ENCODE data around the gene SOX6. TPM values are rescaled to one million over a fixed set of nuclear protein-coding genes. Genes with fewer than 3 reads are reported as not detected.

SOX6 gene
- total and polyA plus RNA-seq, 2 experiments from 2014 or later: 0.03 to 0.66 TPM

DNA sequence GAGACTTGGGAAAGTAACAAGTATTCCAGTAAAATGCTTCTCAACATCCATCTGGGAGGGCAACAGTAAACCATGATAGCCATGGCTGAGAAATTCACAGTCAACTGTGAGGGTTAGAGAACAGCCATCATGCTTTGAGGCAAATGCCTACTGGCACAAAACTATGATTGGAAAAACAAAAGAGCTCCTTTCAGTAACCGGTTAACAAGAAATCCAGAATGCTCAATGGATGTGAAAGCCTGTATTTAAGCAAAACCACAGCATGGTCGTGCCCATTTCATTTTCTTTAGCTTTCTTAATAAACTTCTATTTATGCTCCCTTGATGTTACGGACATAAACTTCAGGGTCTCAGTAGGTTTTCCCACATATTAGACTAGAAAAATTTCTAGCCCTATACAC is 139.5 kb downstream of the SOX6 start:
- Mint-ChIP-seq H3K27me3 (ENCODE audit: insufficient read depth, low read depth, poor library complexity) (no peaks in the 10 kb centered on the region), H3K9me3 (no peaks in the 10 kb centered on the region), H3K27ac (no peak overlapping the region), H3K4me3 (no peak overlapping the region), H3K4me1 (peaks cover 5% of the 10 kb centered on the region), H3K36me3 (ENCODE audit: low read depth) (no peaks in the 10 kb centered on the region)
- Histone ChIP-seq H2AFZ (no peak overlapping the region), H3K4me3 (no peak overlapping the region), H3K4me1 (ENCODE audit: insufficient read depth) (peaks cover 4% of the 10 kb centered on the region; the same call in 1 of the 2 replicates), H3K4me2 (no peak overlapping the region), H3F3A (replicated peaks; ENCODE audit: low read depth) (no peaks in the 10 kb centered on the region), H3K9me2 (ENCODE audit: insufficient read depth) (no peaks in the 10 kb centered on the region), H3K36me3 (ENCODE audit: insufficient read depth) (no peaks in the 10 kb centered on the region), H3K79me2 (replicated peaks; ENCODE audit: insufficient read depth) (no peaks in the 10 kb centered on the region), H3K27ac (ENCODE audit: low read depth) (no peak overlapping the region), H4K20me1 (replicated peaks; ENCODE audit: insufficient read depth) (no peaks in the 10 kb centered on the region), H3K27me3 (ENCODE audit: insufficient read depth) (no peaks in the 10 kb centered on the region)
- TF ChIP-seq EZH2phosphoT487 (IDR thresholded peaks at IDR 0.05; ENCODE audit: unreplicated experiment) (no peak), JUNB (IDR thresholded peaks at IDR 0.05; ENCODE audit: unreplicated experiment) (no peak), ZNF331 (CRISPR knock-in tag; IDR thresholded peaks at IDR 0.05; ENCODE audit: low read depth) (no peak), STAT1 (IDR thresholded peaks at IDR 0.05; ENCODE audit: unreplicated experiment) (no peak), EZH2 (IDR thresholded peaks at IDR 0.05; ENCODE audit: low read depth, unreplicated experiment) (no peak), ZNF114 (CRISPR knock-in tag; IDR thresholded peaks at IDR 0.05) (no peak), CREB1 (CRISPR knock-in tag; IDR thresholded peaks at IDR 0.05; ENCODE audit: low read depth) (no peak), POLR2AphosphoS5 (IDR thresholded peaks at IDR 0.05; ENCODE audit: low read depth) (no peak), NANOG (IDR thresholded peaks at IDR 0.05; ENCODE audit: borderline replicate concordance) (no peak)
- TF ChIP-seq, protein P1, sequence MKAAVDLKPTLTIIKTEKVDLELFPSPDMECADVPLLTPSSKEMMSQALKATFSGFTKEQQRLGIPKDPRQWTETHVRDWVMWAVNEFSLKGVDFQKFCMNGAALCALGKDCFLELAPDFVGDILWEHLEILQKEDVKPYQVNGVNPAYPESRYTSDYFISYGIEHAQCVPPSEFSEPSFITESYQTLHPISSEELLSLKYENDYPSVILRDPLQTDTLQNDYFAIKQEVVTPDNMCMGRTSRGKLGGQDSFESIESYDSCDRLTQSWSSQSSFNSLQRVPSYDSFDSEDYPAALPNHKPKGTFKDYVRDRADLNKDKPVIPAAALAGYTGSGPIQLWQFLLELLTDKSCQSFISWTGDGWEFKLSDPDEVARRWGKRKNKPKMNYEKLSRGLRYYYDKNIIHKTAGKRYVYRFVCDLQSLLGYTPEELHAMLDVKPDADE (IDR thresholded peaks at IDR 0.05): no peak
- TF ChIP-seq, protein P2, sequence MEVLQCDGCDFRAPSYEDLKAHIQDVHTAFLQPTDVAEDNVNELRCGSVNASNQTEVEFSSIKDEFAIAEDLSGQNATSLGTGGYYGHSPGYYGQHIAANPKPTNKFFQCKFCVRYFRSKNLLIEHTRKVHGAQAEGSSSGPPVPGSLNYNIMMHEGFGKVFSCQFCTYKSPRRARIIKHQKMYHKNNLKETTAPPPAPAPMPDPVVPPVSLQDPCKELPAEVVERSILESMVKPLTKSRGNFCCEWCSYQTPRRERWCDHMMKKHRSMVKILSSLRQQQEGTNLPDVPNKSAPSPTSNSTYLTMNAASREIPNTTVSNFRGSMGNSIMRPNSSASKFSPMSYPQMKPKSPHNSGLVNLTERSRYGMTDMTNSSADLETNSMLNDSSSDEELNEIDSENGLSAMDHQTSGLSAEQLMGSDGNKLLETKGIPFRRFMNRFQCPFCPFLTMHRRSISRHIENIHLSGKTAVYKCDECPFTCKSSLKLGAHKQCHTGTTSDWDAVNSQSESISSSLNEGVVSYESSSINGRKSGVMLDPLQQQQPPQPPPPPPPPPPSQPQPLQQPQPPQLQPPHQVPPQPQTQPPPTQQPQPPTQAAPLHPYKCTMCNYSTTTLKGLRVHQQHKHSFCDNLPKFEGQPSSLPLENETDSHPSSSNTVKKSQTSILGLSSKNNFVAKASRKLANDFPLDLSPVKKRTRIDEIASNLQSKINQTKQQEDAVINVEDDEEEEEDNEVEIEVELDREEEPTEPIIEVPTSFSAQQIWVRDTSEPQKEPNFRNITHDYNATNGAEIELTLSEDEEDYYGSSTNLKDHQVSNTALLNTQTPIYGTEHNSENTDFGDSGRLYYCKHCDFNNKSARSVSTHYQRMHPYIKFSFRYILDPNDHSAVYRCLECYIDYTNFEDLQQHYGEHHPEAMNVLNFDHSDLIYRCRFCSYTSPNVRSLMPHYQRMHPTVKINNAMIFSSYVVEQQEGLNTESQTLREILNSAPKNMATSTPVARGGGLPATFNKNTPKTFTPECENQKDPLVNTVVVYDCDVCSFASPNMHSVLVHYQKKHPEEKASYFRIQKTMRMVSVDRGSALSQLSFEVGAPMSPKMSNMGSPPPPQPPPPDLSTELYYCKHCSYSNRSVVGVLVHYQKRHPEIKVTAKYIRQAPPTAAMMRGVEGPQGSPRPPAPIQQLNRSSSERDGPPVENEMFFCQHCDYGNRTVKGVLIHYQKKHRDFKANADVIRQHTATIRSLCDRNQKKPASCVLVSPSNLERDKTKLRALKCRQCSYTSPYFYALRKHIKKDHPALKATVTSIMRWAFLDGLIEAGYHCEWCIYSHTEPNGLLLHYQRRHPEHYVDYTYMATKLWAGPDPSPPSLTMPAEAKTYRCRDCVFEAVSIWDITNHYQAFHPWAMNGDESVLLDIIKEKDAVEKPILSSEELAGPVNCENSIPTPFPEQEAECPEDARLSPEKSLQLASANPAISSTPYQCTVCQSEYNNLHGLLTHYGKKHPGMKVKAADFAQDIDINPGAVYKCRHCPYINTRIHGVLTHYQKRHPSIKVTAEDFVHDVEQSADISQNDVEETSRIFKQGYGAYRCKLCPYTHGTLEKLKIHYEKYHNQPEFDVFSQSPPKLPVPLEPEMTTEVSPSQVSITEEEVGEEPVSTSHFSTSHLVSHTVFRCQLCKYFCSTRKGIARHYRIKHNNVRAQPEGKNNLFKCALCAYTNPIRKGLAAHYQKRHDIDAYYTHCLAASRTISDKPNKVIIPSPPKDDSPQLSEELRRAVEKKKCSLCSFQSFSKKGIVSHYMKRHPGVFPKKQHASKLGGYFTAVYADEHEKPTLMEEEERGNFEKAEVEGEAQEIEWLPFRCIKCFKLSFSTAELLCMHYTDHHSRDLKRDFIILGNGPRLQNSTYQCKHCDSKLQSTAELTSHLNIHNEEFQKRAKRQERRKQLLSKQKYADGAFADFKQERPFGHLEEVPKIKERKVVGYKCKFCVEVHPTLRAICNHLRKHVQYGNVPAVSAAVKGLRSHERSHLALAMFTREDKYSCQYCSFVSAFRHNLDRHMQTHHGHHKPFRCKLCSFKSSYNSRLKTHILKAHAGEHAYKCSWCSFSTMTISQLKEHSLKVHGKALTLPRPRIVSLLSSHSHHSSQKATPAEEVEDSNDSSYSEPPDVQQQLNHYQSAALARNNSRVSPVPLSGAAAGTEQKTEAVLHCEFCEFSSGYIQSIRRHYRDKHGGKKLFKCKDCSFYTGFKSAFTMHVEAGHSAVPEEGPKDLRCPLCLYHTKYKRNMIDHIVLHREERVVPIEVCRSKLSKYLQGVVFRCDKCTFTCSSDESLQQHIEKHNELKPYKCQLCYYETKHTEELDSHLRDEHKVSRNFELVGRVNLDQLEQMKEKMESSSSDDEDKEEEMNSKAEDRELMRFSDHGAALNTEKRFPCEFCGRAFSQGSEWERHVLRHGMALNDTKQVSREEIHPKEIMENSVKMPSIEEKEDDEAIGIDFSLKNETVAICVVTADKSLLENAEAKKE (CRISPR knock-in tag; IDR thresholded peaks at IDR 0.05): no peak
- TF ChIP-seq, protein P3, sequence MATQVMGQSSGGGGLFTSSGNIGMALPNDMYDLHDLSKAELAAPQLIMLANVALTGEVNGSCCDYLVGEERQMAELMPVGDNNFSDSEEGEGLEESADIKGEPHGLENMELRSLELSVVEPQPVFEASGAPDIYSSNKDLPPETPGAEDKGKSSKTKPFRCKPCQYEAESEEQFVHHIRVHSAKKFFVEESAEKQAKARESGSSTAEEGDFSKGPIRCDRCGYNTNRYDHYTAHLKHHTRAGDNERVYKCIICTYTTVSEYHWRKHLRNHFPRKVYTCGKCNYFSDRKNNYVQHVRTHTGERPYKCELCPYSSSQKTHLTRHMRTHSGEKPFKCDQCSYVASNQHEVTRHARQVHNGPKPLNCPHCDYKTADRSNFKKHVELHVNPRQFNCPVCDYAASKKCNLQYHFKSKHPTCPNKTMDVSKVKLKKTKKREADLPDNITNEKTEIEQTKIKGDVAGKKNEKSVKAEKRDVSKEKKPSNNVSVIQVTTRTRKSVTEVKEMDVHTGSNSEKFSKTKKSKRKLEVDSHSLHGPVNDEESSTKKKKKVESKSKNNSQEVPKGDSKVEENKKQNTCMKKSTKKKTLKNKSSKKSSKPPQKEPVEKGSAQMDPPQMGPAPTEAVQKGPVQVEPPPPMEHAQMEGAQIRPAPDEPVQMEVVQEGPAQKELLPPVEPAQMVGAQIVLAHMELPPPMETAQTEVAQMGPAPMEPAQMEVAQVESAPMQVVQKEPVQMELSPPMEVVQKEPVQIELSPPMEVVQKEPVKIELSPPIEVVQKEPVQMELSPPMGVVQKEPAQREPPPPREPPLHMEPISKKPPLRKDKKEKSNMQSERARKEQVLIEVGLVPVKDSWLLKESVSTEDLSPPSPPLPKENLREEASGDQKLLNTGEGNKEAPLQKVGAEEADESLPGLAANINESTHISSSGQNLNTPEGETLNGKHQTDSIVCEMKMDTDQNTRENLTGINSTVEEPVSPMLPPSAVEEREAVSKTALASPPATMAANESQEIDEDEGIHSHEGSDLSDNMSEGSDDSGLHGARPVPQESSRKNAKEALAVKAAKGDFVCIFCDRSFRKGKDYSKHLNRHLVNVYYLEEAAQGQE (IDR thresholded peaks at IDR 0.05; ENCODE audit: unreplicated experiment): no peak
- TF ChIP-seq, protein P4, sequence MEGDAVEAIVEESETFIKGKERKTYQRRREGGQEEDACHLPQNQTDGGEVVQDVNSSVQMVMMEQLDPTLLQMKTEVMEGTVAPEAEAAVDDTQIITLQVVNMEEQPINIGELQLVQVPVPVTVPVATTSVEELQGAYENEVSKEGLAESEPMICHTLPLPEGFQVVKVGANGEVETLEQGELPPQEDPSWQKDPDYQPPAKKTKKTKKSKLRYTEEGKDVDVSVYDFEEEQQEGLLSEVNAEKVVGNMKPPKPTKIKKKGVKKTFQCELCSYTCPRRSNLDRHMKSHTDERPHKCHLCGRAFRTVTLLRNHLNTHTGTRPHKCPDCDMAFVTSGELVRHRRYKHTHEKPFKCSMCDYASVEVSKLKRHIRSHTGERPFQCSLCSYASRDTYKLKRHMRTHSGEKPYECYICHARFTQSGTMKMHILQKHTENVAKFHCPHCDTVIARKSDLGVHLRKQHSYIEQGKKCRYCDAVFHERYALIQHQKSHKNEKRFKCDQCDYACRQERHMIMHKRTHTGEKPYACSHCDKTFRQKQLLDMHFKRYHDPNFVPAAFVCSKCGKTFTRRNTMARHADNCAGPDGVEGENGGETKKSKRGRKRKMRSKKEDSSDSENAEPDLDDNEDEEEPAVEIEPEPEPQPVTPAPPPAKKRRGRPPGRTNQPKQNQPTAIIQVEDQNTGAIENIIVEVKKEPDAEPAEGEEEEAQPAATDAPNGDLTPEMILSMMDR (conservative IDR thresholded peaks at IDR 0.05; ENCODE audit: low read depth in 2 of 2): no peak
- DNase-seq (ENCODE audit: low spot score) (no peak), ATAC-seq (no peak)

All from GM23338 (cell line).